H54 (cell line): ENCODE results near the gene HYDIN.
"Not testable (repeated sequence)": the region's sequence is repeated elsewhere in the genome, so short reads cannot be mapped to it uniquely, and the experiment has no call there.

Source experiments
- DNase-seq: peaks from one replicate; pipeline ENCODE4 v3.0.0; 2011; ENCODE audit warnings: low spot score, mixed read lengths; ENCODE audit not compliant: insufficient read length
- FAIRE-seq: peaks from 3 replicates; lab custom pipeline; 2011; peaks lifted over from hg19 to GRCh38; lab: Jason Lieb, UNC
- POLR2A ChIP-seq: IDR thresholded peaks from 2 replicates; pipeline ENCODE4 v1.6.1; 2011; ENCODE audit warnings: low read depth, mild to moderate bottlenecking, low read length

HYDIN gene

GRCh38 chr16:71201556-71201955 is 29.0 kb downstream of the HYDIN start:
- no peak for TF ChIP-seq POLR2A
- FAIRE-seq (no peak), DNase-seq (no peak)

GRCh38 chr16:71201054-71201453 is 29.5 kb downstream of the HYDIN start:
- FAIRE-seq, result no peak
- DNase-seq, result no peak
- no peak for TF ChIP-seq POLR2A

- FAIRE-seq, result no peak
- DNase-seq, result no peak
- TF ChIP-seq POLR2A, result no peak
Observed at GRCh38 chr16:71198408-71198807, 32.1 kb downstream of the HYDIN start.

- FAIRE-seq (no peak), DNase-seq (no peak)
- no peak for TF ChIP-seq POLR2A
Observed at GRCh38 chr16:71192387-71192786, 38.1 kb downstream of the HYDIN start.

GRCh38 chr16:71188956-71189712 is 41.4 kb downstream of the HYDIN start:
- TF ChIP-seq POLR2A, result no peak
- no peak for DNase-seq
- no peak for FAIRE-seq

GRCh38 chr16:71185347-71185746 is 45.2 kb downstream of the HYDIN start:
- FAIRE-seq (no peak), DNase-seq (no peak)
- no peak for TF ChIP-seq POLR2A

GRCh38 chr16:71179569-71179968 is 51.0 kb downstream of the HYDIN start:
- DNase-seq (no peak), FAIRE-seq (no peak)
- no peak for TF ChIP-seq POLR2A

GRCh38 chr16:71172481-71173207 is 57.9 kb downstream of the HYDIN start:
- no peak for TF ChIP-seq POLR2A
- DNase-seq (no peak), FAIRE-seq (no peak)

GRCh38 chr16:71161007-71161406 is 69.5 kb downstream of the HYDIN start:
- not testable (repeated sequence) for DNase-seq, FAIRE-seq

GRCh38 chr16:71157278-71157677 is 73.2 kb downstream of the HYDIN start:
- DNase-seq, FAIRE-seq: not testable (repeated sequence)

- DNase-seq, FAIRE-seq: not testable (repeated sequence)
Observed at GRCh38 chr16:71153329-71153728, 77.2 kb downstream of the HYDIN start.

GRCh38 chr16:71151654-71152053 is 78.9 kb downstream of the HYDIN start:
- FAIRE-seq, DNase-seq: not testable (repeated sequence)

GRCh38 chr16:71143246-71143645 is 87.3 kb downstream of the HYDIN start:
- FAIRE-seq, result peak; percentile 6
- not testable (repeated sequence) for DNase-seq

- not testable (repeated sequence) for FAIRE-seq
Observed at GRCh38 chr16:71110565-71110964, 120.0 kb downstream of the HYDIN start.

GRCh38 chr16:71109656-71110208 is 120.8 kb downstream of the HYDIN start:
- FAIRE-seq, DNase-seq: not testable (repeated sequence)

More at GRCh38 chr16:71110565-71110964, 120.0 kb downstream of the HYDIN start:
- DNase-seq, result not testable (repeated sequence)

- not testable (repeated sequence) for DNase-seq, FAIRE-seq
Observed at GRCh38 chr16:71105881-71106280, 124.6 kb downstream of the HYDIN start.

- not testable (repeated sequence) for FAIRE-seq
Observed at GRCh38 chr16:71083573-71083972, 146.9 kb downstream of the HYDIN start.

GRCh38 chr16:71080777-71081176 is 149.7 kb downstream of the HYDIN start:
- FAIRE-seq, DNase-seq: not testable (repeated sequence)

More at GRCh38 chr16:71083573-71083972, 146.9 kb downstream of the HYDIN start:
- DNase-seq, result not testable (repeated sequence)

GRCh38 chr16:71080262-71080661 is 150.3 kb downstream of the HYDIN start:
- not testable (repeated sequence) for DNase-seq, FAIRE-seq

- not testable (repeated sequence) for FAIRE-seq, DNase-seq
Observed at GRCh38 chr16:71070651-71071050, 159.9 kb downstream of the HYDIN start.
